Measurements from ENCODE around the gene CYRIA.

Gene CYRIA

GRCh38 chr2:16626997-16627605 is 38.5 kb downstream of the CYRIA start:
- DNase-seq: no peak

- DNase-seq: no peak
These were observed 39.1 kb downstream of the CYRIA start for GRCh38 chr2:16626497-16626896.

GRCh38 chr2:16625759-16626158 is 39.9 kb downstream of the CYRIA start:
- no peak for DNase-seq

DNA sequence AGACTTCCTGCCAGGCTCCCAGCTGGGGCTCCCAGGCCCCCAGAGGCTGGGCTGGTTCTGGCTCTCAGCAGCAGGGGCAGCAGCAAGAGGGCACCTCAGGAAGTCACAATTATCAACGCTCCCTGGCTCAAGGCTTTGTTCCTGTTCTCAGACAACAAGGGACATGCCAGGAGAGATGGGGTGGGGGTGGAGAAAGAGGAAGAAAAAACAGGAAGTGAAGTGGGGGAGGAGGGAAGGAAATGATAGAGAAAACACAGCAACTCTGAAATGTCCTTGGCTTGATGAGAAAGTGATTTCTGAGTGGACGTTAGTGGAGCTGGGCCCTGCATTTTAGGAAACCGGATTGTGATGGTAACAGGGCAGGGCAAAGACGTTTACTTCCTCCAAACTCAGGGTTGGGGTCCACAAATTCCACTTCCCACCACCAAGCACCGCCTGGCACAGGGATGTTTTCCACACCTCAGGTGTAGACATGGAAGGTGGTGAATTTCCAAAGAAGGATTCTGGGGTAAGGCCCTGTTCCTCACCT is 40.4 kb downstream of the CYRIA start:
- no peak for DNase-seq

DNA sequence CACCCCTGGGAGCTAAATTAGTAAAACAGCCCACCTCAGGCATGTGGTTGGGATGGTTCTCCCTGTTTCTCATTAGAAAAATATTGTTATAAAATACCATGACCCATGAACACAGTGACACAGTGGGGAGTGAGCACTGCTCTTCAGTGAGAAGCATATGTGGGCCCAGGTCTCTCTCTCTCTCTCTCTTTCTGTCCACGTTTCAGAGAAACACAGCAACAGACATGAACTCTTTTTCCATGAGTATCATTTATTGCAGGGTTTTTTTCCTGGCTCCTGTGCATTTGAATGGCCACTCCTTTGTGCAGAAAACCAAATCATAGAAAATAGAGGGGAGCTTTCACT is 41.2 kb downstream of the CYRIA start:
- DNase-seq: no peak

GRCh38 chr2:16623564-16624435 is 41.8 kb downstream of the CYRIA start:
- no peak for DNase-seq

DNA sequence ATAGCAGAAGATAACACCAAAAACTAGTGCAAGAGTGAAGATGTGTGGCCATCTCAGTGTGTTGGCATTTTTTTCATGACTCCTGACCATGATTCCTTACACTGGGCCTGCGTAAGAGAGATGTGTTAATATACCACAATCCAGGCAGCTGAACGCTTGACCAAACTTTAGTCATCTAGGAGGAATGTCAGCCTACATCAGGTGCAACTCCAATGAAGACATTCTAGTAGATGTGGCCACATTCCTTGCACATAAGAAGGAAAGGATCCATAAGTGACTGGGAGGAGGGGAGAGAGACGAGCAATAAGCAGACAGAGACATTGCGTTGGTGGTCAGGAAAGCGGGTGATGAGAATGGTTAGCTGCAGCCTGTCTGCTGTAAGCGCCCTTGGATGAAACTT is 42.6 kb downstream of the CYRIA start:
- DNase-seq: no peak

- no peak for DNase-seq
These were observed 43.1 kb downstream of the CYRIA start for GRCh38 chr2:16622399-16622968.

DNA sequence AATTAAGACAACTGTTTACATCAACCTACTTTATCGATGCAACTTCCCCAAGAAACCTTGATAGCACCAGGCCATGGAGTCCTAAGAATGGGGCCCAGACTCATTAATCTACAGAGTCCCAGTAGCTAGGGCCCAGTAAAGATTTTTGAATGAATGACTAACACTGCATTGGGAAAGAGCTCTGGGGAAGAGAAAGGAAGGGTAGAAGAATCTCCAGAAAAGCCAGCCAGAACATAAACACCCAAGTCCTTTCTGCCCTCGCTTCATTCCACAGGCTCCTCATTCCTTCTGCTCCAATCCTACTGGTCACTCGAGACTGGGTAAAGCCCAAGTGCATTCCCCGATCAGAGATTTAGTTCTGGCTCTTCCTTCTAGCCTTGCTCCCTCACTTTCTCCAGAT is 44.3 kb downstream of the CYRIA start:
- no peak for DNase-seq

DNA sequence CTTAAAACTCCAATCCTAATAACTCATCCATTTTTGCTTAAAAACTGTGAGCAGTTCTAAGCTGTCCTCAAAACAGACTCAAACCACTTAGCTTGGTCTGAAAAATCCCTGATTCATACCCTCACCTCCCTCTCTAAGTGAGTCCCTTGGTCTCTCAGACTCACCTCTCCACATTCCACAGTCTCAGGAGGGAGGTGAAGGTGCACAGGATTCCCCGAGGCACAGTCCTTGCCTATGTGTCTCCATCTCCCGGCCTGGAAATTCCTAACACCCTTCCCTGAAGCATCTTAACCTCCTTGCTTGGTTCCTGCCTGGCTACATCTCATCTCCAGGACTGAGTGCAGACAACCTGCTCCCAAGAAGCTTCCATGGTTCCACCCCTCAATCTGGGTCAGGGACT is 45.0 kb downstream of the CYRIA start:
- DNase-seq: no peak

DNA sequence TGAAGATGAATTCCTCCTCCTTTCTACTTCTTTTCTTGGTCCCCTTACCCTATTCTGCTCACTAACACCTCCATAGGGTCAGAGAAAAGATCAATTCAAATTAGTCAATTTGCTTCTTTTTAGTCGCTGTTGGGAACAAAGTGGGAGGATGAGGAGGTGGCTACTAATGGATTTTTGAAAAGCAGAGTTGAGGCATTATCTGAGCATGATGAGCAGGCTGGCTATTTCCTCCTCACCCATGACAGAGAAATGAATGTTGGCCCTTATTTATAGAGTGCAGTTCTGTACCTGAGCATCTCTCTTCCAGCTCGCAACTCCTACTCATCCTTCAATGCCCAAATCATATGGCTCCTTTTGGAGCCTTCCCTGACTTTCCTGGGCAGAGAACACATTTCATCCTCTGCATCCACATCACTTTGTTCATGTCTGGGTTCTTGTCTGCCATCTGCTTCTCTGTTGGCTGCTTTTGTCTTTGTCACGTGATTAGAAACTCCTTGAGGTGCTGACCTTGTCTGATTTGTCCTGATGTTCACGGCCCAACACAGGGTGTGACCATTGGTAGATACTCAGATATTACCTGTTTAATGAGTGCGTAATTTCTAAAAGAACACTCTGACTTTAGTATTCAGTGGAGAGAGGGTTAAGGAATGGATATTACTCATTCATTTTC is 45.9 kb downstream of the CYRIA start:
- DNase-seq: no peak

DNA sequence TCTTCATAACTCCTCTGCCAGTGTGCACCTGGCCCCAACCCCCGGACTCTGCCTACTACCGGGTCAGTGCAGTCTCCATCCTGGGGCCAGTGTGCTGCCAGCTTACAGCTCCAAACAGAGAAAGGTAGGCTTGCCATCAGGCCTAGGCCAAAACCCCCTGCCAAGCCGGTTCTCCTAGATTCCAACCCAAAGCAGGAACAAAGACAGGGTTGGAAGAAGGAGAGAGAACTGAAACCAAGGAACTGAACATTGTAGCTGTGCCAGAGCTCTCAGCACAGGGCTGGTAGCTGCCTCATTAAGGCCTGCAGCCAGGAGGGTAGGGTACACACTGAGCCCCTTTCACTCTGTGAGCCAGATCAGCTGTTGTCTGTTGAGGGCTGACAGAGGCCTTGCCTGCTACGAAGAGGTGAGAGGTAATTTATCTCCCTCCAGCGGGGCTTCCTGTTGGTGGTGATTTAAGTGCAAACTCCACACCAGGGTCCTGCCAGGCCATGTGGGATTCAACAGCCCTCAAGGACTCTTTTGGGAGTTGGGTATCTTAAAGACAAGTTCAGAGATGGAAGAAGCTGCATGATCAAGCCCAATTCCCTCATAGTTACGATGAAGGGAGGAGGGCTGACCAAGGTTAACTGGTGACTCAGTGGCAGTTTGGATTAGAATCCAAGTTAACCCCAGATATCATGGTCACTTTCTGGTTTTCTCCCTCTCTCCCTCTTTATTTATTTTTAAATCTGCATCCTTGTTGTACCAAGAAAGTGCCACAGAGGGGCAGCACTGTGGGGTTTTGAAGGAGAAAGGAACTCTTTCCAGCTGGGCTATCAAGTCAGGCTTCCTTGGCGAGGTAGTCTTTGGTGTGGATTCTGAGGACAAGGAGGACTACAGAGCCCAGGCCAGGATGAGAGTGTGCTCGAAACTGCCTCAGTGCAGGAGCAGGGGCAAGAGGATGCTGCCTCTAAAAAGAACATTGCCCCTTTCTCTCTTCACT is 48.1 kb downstream of the CYRIA start:
- DNase-seq: peak in 1 of 3 experiments; percentile 34

Measured in NCI-H1417 (cell line).